ENCODE data around the gene KYNU. TPM values are rescaled to one million over a fixed set of nuclear protein-coding genes. Genes with fewer than 3 reads are reported as not detected.

KYNU gene
- total RNA-seq, 1 donor from 2014 or later = 34.5 TPM

GRCh38 chr2:142871396-142871795 is 6.1 kb upstream of the KYNU start:
- Histone ChIP-seq H3K36me3 (no peaks in the 10 kb centered on the region), H3K4me3 (no peak overlapping the region)

GRCh38 chr2:142872882-142873724 is 4.4 kb upstream of the KYNU start:
- Histone ChIP-seq H3K4me3 (no peak overlapping the region), H3K9me3 (no peaks in the 10 kb centered on the region), H3K27ac (peak overlapping the region; percentile 74), H3K4me1 (peaks cover 5% of the 10 kb centered on the region), H3K27me3 (no peaks in the 10 kb centered on the region), H3K36me3 (no peaks in the 10 kb centered on the region)
- no peak for DNase-seq
- no peak for TF ChIP-seq CTCF (IDR thresholded peaks at IDR 0.05)
- intact Hi-C loops (cut with DNase I) = no loop called here
- peak; percentile 12 for ATAC-seq

More at GRCh38 chr2:142871396-142871795, 6.1 kb upstream of the KYNU start:
- intact Hi-C loops (cut with DNase I) = no loop called here
- no peak for TF ChIP-seq CTCF (IDR thresholded peaks at IDR 0.05)
- Histone ChIP-seq H3K4me1 (peaks cover 5% of the 10 kb centered on the region), H3K9me3 (no peaks in the 10 kb centered on the region), H3K27me3 (no peaks in the 10 kb centered on the region), H3K27ac (no peak overlapping the region)
- no peak for DNase-seq
- no peak for ATAC-seq

- no peak for ATAC-seq
Observed at GRCh38 chr2:142873831-142874287, 3.6 kb upstream of the KYNU start.

GRCh38 chr2:142874293-142874814 is 3.1 kb upstream of the KYNU start:
- no peak overlapping the region for H3K4me3 ChIP-seq
- intact Hi-C loops (cut with DNase I) = no loop called here
- peak; percentile 67 for DNase-seq
- H3K27ac ChIP-seq = peak overlapping the region; percentile 74
- H3K36me3 ChIP-seq = no peaks in the 10 kb centered on the region
- H3K27me3 ChIP-seq = no peaks in the 10 kb centered on the region
- peak; percentile 96 for ATAC-seq
- peaks cover 5% of the 10 kb centered on the region for H3K4me1 ChIP-seq
- TF ChIP-seq CTCF (IDR thresholded peaks at IDR 0.05) = no peak
- H3K9me3 ChIP-seq = no peaks in the 10 kb centered on the region

More at GRCh38 chr2:142873831-142874287, 3.6 kb upstream of the KYNU start:
- intact Hi-C loops (cut with DNase I) = no loop called here
- H3K4me3 ChIP-seq = no peak overlapping the region
- DNase-seq = no peak
- H3K27ac ChIP-seq = peak overlapping the region; percentile 74
- no peak for TF ChIP-seq CTCF (IDR thresholded peaks at IDR 0.05)
- no peaks in the 10 kb centered on the region for H3K9me3 ChIP-seq
- peaks cover 5% of the 10 kb centered on the region for H3K4me1 ChIP-seq
- H3K27me3 ChIP-seq = no peaks in the 10 kb centered on the region
- no peaks in the 10 kb centered on the region for H3K36me3 ChIP-seq

- no peak for TF ChIP-seq CTCF (IDR thresholded peaks at IDR 0.05)
- ATAC-seq (no peak), DNase-seq (no peak)
- Histone ChIP-seq H3K27ac (peak overlapping the region; percentile 74), H3K9me3 (no peaks in the 10 kb centered on the region), H3K4me3 (no peak overlapping the region), H3K27me3 (no peaks in the 10 kb centered on the region), H3K36me3 (no peaks in the 10 kb centered on the region), H3K4me1 (peaks cover 5% of the 10 kb centered on the region)
- intact Hi-C loops (cut with DNase I) = no loop called here
Observed at GRCh38 chr2:142875010-142875409, 2.5 kb upstream of the KYNU start.
